BJ (cell line): ENCODE measurements around the gene MAP6. TPM values are rescaled to one million over a fixed set of nuclear protein-coding genes. Genes with fewer than 3 reads are reported as not detected.

Source experiments
- CTCF ChIA-PET: fragments of 350-600 bp; formaldehyde crosslinking; extraction: SDS; loops from one replicate; lab custom pipeline; 2021; ENCODE audit warnings: antibody characterized with exemption, inconsistent platforms; lab: Yijun Ruan, JAX
- POLR2A ChIA-PET: fragments of 300-600 bp; sonication (Branson Sonifier 250); formaldehyde crosslinking; extraction: SDS; loops from one replicate; lab custom pipeline; 2021; ENCODE audit warnings: antibody characterized with exemption; lab: Charles Lee
- DNase-seq: peaks from one replicate; pipeline ENCODE4 v3.0.0-alpha.2; 2011; ENCODE audit warnings: low read depth
- H3K27me3 ChIP-seq: 2 replicates; pipeline ENCODE4 v1.6.0; 2011; ENCODE audit warnings: low read length; ENCODE audit not compliant: control insufficient read depth, insufficient read depth
- H3K36me3 ChIP-seq: 2 replicates; pipeline ENCODE4 v1.5.1; 2011; ENCODE audit warnings: low read length; ENCODE audit not compliant: control insufficient read depth, insufficient read depth
- H3K4me3 ChIP-seq: 2 replicates; pipeline ENCODE4 v1.5.1; 2011; ENCODE audit warnings: low read depth, mild to moderate bottlenecking, control low read depth, low read length
- CTCF ChIP-seq: IDR thresholded peaks from 2 replicates; pipeline ENCODE4 v1.5.1; 2011; ENCODE audit warnings: low read depth, mild to moderate bottlenecking, control low read depth, inconsistent platforms, low read length, moderate library complexity; ENCODE audit not compliant: insufficient read depth
- polyA plus RNA-seq: library from polyadenylated mRNA; depleted of rRNA; stranded (reverse); fragments of >200 nt; gene quantifications from 2 replicates; pipeline ENCODE4 v1.2.3, GENCODE V29; 2011

The MAP6 gene
- polyA plus RNA-seq, 1 experiment, result 12.3 TPM

- CTCF ChIA-PET, result interaction anchor here (1.2 kb wide), 1 partner anchor 11 kb away, joined by 3 read pairs; no protein-coding TSS in a partner anchor
- TF ChIP-seq CTCF, result no peak
- no peak overlapping the region for H3K4me3 ChIP-seq
- POLR2A ChIA-PET, result no interaction called here
- peaks cover 3% of the 10 kb centered on the region for H3K27me3 ChIP-seq
- H3K36me3 ChIP-seq, result no peaks in the 10 kb centered on the region
- no peak for DNase-seq
Observed at GRCh38 chr11:75591371-75591770, 77.5 kb downstream of the MAP6 start.

GRCh38 chr11:75589933-75590332, 78.9 kb downstream of the MAP6 start:
- TF ChIP-seq CTCF, result no peak
- Histone ChIP-seq H3K36me3 (no peaks in the 10 kb centered on the region), H3K4me3 (no peak overlapping the region), H3K27me3 (peaks cover 2% of the 10 kb centered on the region; the same call in 1 of the 2 replicates)
- ChIA-PET POLR2A (no interaction called here), CTCF (interaction anchor here (0.8 to 1.0 kb wide), 2 partner anchors 9 to 43 kb away, joined by 3 read pairs; no protein-coding TSS in a partner anchor)
- no peak for DNase-seq

- H3K36me3 ChIP-seq, result no peaks in the 10 kb centered on the region
- no peak overlapping the region for H3K4me3 ChIP-seq
- no peak for TF ChIP-seq CTCF
- peaks cover 2% of the 10 kb centered on the region; the same call in 1 of the 2 replicates for H3K27me3 ChIP-seq
- POLR2A ChIA-PET, result no interaction called here
- CTCF ChIA-PET, result interaction anchor here (0.9 to 1.4 kb wide), 2 partner anchors 10 to 11 kb away, joined by 3 to 5 read pairs; no protein-coding TSS in a partner anchor
- DNase-seq, result no peak
Observed at GRCh38 chr11:75589051-75589450, 79.8 kb downstream of the MAP6 start.

GRCh38 chr11:75588051-75588481, 80.8 kb downstream of the MAP6 start:
- Histone ChIP-seq H3K4me3 (no peak overlapping the region), H3K36me3 (no peaks in the 10 kb centered on the region), H3K27me3 (peaks cover 2% of the 10 kb centered on the region; the same call in 1 of the 2 replicates)
- ChIA-PET CTCF (interaction anchor here (0.7 to 1.4 kb wide), 4 partner anchors 10 to 186 kb away, joined by 3 to 5 read pairs (median 3); no protein-coding TSS in a partner anchor), POLR2A (no interaction called here)
- DNase-seq, result no peak
- no peak for TF ChIP-seq CTCF

- no peaks in the 10 kb centered on the region for H3K27me3 ChIP-seq
- H3K36me3 ChIP-seq, result no peaks in the 10 kb centered on the region
- ChIA-PET POLR2A (no interaction called here), CTCF (interaction anchor here (0.7 to 1.1 kb wide), 3 partner anchors 10 to 37 kb away, joined by 3 to 4 read pairs (median 3); no protein-coding TSS in a partner anchor)
- no peak for TF ChIP-seq CTCF
- no peak for DNase-seq
- no peak overlapping the region for H3K4me3 ChIP-seq
Observed at GRCh38 chr11:75586395-75586794, 82.4 kb downstream of the MAP6 start.
